HG03342 (cell line): ENCODE results near the gene ZNF507.

ENCODE experiments used
- ATAC-seq: cut with Tn5 transposase; IDR thresholded peaks from one replicate; pipeline ENCODE4 v1.9.1; 2021; ENCODE audit warnings: mild to moderate bottlenecking, moderate library complexity; ENCODE audit not compliant: unreplicated experiment

ZNF507 gene

GRCh38 chr19:32345261-32346207 lies at the start of gene ZNF507:
Gene ZNF507, plus strand, starts transcription at chr19:32345610. Its CDS starts 7,221 bp downstream, at chr19:32352831.
- ATAC-seq, result peak; percentile 86

GRCh38 chr19:32296694-32297093 lies 48.7 kb upstream of the ZNF507 start:
- ATAC-seq, result no peak

GRCh38 chr19:32302778-32303177 lies 42.6 kb upstream of the ZNF507 start:
- no peak for ATAC-seq

GRCh38 chr19:32303193-32303592 lies 42.2 kb upstream of the ZNF507 start:
- ATAC-seq, result no peak

- ATAC-seq, result no peak
Observed at GRCh38 chr19:32307591-32307990, 37.8 kb upstream of the ZNF507 start.

DNA sequence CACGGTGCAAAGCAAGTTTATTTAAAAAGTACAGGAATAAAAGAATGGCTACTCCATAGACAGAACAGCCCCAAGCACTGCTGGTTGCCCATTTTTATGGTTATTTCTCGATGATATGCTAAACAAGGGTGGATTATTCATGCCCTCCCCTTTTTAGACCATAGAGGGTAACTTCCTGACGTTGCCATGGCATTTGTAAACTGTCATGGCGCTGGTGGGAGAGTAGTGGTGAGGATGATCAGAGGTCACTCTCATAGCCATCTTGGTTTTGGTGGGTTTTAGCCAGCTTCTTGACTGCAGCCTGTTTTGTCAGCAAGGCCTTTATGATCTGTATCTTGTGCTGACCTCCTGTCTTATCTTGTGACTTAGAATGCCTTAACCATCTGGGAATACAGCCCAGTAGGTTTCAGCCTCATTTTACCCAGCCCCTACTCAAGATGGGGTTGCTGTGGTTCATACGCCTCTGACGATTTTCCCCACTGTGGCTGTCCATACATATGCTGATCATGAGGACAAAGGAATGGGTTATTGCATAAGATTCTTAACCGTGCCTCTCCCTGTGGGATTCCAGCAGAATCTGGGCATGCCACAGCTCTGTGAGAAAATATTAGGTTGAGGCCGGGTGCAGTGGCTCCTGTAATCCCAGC lies 36.9 kb upstream of the ZNF507 start:
- no peak for ATAC-seq

DNA sequence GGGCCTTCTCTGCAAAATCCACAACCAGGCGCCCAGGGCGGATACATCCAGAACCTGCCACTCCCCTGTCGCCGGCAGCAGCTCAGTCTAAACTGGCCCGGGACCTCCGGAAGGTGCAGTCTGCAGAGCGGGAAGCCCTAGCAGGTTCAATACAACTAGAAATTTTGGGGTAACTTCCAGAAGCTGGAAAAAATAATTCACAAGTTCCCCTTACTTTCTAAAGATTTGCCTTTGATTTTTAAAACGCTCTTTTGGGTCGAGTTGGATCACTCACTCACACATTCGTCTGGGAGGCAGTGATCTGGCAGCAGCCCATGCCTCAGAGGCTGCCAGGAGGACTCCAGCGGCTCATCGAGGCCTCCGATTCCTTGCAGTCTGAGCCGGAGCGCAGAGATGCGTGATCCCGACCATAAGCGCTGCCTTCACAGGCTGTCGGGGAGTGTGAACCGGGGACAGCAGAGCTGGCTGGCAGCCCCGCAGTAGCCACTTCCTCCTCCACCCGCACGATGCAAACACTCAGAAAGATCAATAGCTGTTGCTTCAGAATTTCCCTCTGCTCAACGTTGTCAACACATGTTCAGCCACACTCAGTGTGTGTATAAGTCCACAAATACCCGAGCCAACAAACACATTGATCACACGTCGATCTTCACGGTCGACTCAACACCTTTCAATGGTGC lies 35.6 kb upstream of the ZNF507 start:
- ATAC-seq, result no peak

GRCh38 chr19:32311371-32311770 lies 34.0 kb upstream of the ZNF507 start:
- no peak for ATAC-seq

GRCh38 chr19:32313569-32314265 lies 31.7 kb upstream of the ZNF507 start:
- ATAC-seq, result no peak

DNA sequence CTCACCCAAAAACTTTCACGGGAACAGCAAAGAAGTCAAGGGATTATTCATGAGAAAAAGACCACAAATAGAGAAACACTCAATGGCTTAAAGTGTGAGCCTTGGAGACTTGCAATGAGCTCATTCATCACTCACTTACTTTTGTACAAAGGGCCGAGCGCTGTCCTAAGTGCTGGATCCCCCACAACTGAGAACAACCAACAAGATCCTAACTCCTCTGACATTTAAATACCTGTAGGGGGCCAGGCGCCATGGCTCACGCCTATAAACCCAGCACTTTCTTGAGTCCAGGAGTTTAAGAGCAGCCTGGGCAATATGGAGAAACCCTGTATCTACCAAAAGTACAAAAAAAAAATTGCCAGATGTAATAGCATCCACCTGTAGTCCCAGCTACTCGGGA lies 29.4 kb upstream of the ZNF507 start:
- ATAC-seq, result no peak

DNA sequence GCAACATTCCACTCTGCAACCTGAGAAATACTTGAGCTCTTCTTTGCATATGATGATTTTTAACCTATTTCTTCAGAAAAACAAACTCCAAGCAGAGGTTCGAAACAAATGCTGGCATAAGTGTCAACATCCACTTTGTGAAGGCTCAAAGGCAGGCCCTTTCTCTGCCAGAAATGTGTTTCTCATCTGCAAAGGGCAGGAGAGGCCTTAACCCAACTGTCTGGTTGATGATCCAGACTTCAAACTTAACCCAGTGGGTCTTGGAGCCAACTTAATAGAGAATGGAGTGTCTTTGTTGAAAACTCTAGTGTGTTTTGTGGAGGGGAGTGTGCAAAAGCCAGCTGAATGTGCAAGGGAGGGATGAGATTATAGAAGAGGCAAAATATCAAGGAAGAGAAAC lies 28.3 kb upstream of the ZNF507 start:
- no peak for ATAC-seq

DNA sequence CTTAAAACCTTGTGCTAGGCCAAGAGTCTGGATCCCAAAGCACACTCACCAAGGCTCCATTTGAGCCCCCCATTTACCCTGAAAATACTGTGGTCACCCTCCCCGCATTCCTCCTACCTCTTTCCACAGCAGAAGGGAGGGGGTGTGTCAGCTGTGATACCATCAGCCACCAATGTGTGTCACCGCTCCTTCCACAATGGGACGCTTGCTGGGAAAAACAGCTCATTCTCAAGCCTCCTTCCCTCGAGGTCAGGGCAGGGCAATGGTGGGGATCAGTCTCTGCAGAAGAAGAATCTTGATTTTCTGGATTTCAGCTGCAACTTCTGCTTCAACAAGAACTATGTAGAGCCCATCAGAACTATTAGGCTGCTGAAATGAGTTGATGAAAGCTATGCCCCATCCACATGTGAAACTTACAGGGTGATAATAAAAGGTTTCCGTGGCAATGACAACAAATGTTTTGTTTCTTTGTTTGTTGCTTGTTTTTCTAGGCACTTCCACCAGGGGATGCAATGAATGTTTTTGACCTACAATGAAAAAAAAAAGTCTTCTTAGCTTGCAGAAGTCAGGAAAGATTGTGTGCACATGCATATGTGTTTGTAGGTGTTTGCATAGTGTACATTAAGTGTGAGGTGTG lies 26.4 kb upstream of the ZNF507 start:
- ATAC-seq, result no peak

GRCh38 chr19:32322541-32322940 lies 22.9 kb upstream of the ZNF507 start:
- ATAC-seq, result no peak

DNA sequence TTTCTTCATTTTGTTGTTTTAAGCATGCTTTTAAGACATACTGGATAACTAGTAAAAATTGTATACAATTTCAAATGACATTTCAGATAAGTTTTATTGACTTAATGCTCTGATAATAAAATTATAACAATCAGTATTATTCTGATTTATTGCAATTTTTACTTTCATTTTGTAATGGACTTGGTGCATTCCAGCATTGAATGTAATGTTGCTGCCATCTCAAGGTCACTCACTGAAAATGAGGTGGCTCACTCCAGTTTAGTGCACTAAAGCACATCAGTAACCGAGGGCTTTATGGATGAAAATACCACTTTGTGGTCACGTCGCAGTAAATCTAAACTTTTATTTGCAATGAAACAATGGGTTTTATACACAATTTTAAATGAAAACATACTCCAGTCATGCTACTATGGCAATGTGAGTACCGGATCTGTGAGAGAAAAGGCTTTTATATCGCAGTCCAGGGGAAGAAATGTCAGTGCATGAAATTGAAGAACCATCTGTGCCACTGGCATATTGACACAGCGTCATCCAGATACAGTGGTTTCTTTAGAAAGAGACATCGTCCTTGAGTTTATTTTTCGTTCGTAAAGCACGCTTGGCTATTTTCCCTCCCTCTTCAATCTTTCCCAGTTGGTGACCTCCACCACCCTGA lies 20.7 kb upstream of the ZNF507 start:
- ATAC-seq, result no peak

GRCh38 chr19:32330213-32330857 lies 15.1 kb upstream of the ZNF507 start:
- no peak for ATAC-seq

GRCh38 chr19:32333227-32333626 lies 12.2 kb upstream of the ZNF507 start:
- ATAC-seq, result no peak

GRCh38 chr19:32336259-32337083 lies 8.9 kb upstream of the ZNF507 start:
- ATAC-seq, result no peak

DNA sequence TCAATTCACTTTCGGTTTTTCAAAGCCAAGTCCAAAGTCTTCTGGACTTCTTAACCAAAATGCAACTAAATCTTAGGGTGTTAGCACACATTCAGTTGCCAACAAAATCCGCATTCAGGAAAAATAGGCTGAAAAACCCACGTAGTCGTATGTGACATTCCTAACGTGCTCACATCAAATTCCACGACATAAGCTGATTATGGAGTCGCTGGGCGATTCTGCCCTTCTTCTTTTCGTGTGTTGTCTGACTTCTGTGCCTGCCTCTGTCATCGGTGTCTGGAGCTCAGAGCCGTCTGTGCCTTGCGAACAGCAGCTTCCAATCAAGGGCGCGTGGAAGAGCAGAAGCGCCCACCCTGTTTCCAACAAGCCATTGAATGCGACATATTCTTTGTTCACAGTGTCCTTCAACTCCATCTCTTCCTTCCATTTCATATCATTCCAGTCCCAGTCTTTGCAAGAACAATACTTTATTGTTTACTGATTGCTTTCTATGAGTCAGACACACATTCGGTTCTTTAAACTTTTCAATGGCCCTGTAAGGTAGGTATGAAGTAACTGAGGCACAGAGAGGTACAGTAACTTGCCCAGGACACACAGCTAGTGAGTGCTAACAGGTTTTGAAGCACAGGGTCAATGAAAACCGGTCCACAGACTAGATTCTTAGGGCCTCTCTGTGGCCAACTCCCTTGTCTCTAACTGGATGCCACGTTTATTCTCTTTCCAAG lies 8.2 kb upstream of the ZNF507 start:
- no peak for ATAC-seq
